Measurements from ENCODE around the gene TMEM141. TPM values are rescaled to one million over a fixed set of nuclear protein-coding genes. Genes with fewer than 3 reads are reported as not detected.

The TMEM141 gene
- polyA plus RNA-seq, 1 donor (not counting 4 experiments of a cell fraction or from before 2014, with no cell fraction given) = 85.5 TPM

DNA sequence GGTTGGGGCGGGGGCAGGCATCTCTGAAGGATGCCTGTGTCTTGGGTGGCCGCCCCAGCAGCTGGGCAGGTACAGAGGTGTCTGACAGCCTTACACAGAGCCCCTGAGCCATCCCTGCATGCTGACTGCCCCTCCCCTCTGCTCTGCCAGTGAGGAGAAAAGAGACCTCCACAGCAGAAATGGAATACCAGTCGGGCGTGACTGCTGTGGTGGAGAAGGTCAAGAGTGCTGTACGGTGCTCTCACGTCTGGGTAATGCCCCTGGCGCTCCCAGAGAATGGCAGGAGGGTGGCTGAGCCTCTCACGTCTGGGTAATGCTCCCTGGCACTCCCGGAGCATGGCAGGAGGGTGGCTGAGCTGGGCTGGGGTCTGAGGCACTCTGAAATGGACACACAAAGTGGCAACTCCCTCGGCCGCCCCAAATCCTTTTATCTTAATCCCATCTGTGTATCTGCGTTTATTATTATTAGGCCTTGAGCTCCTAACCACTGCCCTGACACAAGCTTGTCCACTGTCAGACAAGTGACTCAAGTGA lies 14.1 kb downstream of the TMEM141 start:
- no peak overlapping the region for H3K27ac ChIP-seq (ENCODE audit: control insufficient read depth, insufficient read depth, low read length)
- no peak for FAIRE-seq
- no peaks in the 10 kb centered on the region for H3K9me3 ChIP-seq (ENCODE audit: control insufficient read depth, low read depth, low read length)
- DNase-seq (ENCODE audit: low read depth, low spot score) = no peak
- H3K4me1 ChIP-seq (ENCODE audit: control insufficient read depth, extremely low read depth, insufficient read depth, low read length) = peaks cover 23% of the 10 kb centered on the region
- H3K79me2 ChIP-seq (ENCODE audit: control insufficient read depth, insufficient read depth, low read length) = peaks cover 24% of the 10 kb centered on the region
- no peak overlapping the region for H3K4me3 ChIP-seq (ENCODE audit: control insufficient read depth in 2 of 3, extremely low read depth in 1 of 3, insufficient read depth in 2 of 3, low read depth in 1 of 3, low read length in 3 of 3)
- H3K9me1 ChIP-seq (ENCODE audit: control insufficient read depth, extremely low read depth, insufficient read depth, low read length) = no peaks in the 10 kb centered on the region
- no peak overlapping the region for H2AFZ ChIP-seq (ENCODE audit: control insufficient read depth, low read length)
- no peaks in the 10 kb centered on the region for H3K27me3 ChIP-seq (ENCODE audit: control insufficient read depth, extremely low read depth, insufficient read depth, low read length)
- dilution Hi-C loops (cut with MboI; ENCODE audit: extremely low pct_ligation_motif_present, low sequenced_read_pairs) = loop anchor here (25.0 kb wide), 1 partner anchor 132 kb away; the partner anchor contains the start of genes C8G and FBXW5
- H3K9ac ChIP-seq (ENCODE audit: control insufficient read depth, extremely low read depth, insufficient read depth, low read length) = no peak overlapping the region
- TF ChIP-seq EZH2 (IDR thresholded peaks at IDR 0.05; ENCODE audit: low read length) = no peak
- TF ChIP-seq, protein P1, sequence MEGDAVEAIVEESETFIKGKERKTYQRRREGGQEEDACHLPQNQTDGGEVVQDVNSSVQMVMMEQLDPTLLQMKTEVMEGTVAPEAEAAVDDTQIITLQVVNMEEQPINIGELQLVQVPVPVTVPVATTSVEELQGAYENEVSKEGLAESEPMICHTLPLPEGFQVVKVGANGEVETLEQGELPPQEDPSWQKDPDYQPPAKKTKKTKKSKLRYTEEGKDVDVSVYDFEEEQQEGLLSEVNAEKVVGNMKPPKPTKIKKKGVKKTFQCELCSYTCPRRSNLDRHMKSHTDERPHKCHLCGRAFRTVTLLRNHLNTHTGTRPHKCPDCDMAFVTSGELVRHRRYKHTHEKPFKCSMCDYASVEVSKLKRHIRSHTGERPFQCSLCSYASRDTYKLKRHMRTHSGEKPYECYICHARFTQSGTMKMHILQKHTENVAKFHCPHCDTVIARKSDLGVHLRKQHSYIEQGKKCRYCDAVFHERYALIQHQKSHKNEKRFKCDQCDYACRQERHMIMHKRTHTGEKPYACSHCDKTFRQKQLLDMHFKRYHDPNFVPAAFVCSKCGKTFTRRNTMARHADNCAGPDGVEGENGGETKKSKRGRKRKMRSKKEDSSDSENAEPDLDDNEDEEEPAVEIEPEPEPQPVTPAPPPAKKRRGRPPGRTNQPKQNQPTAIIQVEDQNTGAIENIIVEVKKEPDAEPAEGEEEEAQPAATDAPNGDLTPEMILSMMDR (optimal IDR thresholded peaks at IDR 0.05 in 1 of 3, IDR thresholded peaks at IDR 0.05 in 1 of 3, conservative IDR thresholded peaks at IDR 0.05 in 1 of 3; ENCODE audit: extremely low read depth in 1 of 3, insufficient read depth in 2 of 3, low read length in 3 of 3) = no peak
- H3K4me2 ChIP-seq (ENCODE audit: control insufficient read depth, extremely low read depth, insufficient read depth, low read depth, low read length) = no peak overlapping the region
- H4K20me1 ChIP-seq (ENCODE audit: control insufficient read depth, extremely low read depth, insufficient read depth, low read length) = no peaks in the 10 kb centered on the region
- H3K36me3 ChIP-seq (ENCODE audit: control insufficient read depth in 2 of 2, extremely low read depth in 1 of 2, insufficient read depth in 2 of 2, low read length in 2 of 2) = peaks cover 0 to 5% of the 10 kb centered on the region in 2 experiments

GRCh38 chr9:136806067-136806466 lies 14.9 kb downstream of the TMEM141 start:
- dilution Hi-C loops (cut with MboI; ENCODE audit: extremely low pct_ligation_motif_present, low sequenced_read_pairs) = loop anchor here (25.0 kb wide), 1 partner anchor 131 kb away; the partner anchor contains the start of genes C8G and FBXW5
- Histone ChIP-seq H3K36me3 (ENCODE audit: control insufficient read depth in 2 of 2, extremely low read depth in 1 of 2, insufficient read depth in 2 of 2, low read length in 2 of 2) (peaks cover 0 to 9% of the 10 kb centered on the region in 2 experiments), H3K4me2 (ENCODE audit: control insufficient read depth, extremely low read depth, insufficient read depth, low read depth, low read length) (no peak overlapping the region), H3K9me3 (ENCODE audit: control insufficient read depth, low read depth, low read length) (no peaks in the 10 kb centered on the region), H3K9me1 (ENCODE audit: control insufficient read depth, extremely low read depth, insufficient read depth, low read length) (no peaks in the 10 kb centered on the region), H3K27me3 (ENCODE audit: control insufficient read depth, extremely low read depth, insufficient read depth, low read length) (no peaks in the 10 kb centered on the region), H3K4me1 (ENCODE audit: control insufficient read depth, extremely low read depth, insufficient read depth, low read length) (peaks cover 15% of the 10 kb centered on the region), H3K9ac (ENCODE audit: control insufficient read depth, extremely low read depth, insufficient read depth, low read length) (no peak overlapping the region), H3K79me2 (ENCODE audit: control insufficient read depth, insufficient read depth, low read length) (peaks cover 28% of the 10 kb centered on the region), H3K27ac (ENCODE audit: control insufficient read depth, insufficient read depth, low read length) (no peak overlapping the region), H2AFZ (ENCODE audit: control insufficient read depth, low read length) (no peak overlapping the region), H3K4me3 (ENCODE audit: control insufficient read depth in 2 of 3, extremely low read depth in 1 of 3, insufficient read depth in 2 of 3, low read depth in 1 of 3, low read length in 3 of 3) (no peak overlapping the region), H4K20me1 (ENCODE audit: control insufficient read depth, extremely low read depth, insufficient read depth, low read length) (no peaks in the 10 kb centered on the region)
- FAIRE-seq (no peak), DNase-seq (ENCODE audit: low read depth, low spot score) (no peak)
- TF ChIP-seq, protein P1 (optimal IDR thresholded peaks at IDR 0.05 in 1 of 3, IDR thresholded peaks at IDR 0.05 in 1 of 3, conservative IDR thresholded peaks at IDR 0.05 in 1 of 3; ENCODE audit: extremely low read depth in 1 of 3, insufficient read depth in 2 of 3, low read length in 3 of 3) = no peak
- no peak for TF ChIP-seq EZH2 (IDR thresholded peaks at IDR 0.05; ENCODE audit: low read length)
